HepG2 (cell line): ENCODE measurements around the gene FRMD8. TPM values are rescaled to one million over a fixed set of nuclear protein-coding genes. Genes with fewer than 3 reads are reported as not detected.

ENCODE experiments used
- ARID5B ChIP-seq: IDR thresholded peaks from 2 replicates; pipeline ENCODE4 v1.4.0; 2020; ENCODE audit warnings: mild to moderate bottlenecking, missing genetic modification reagents
- SYNCRIP ChIP-seq: fragments of 200-400 bp; formaldehyde crosslinking; IDR thresholded peaks from 2 replicates; pipeline ENCODE4 v1.6.1; 2018; ENCODE audit warnings: mild to moderate bottlenecking, low read depth, low read length; ENCODE audit not compliant: insufficient read depth
- ZFP91 ChIP-seq: sonication (generic); formaldehyde crosslinking; IDR thresholded peaks from 2 replicates; pipeline ENCODE4 v1.9.0; 2022; ENCODE audit warnings: missing genetic modification reagents, mild to moderate bottlenecking, borderline replicate concordance
- ZMAT3 ChIP-seq: sonication (generic); formaldehyde crosslinking; conservative IDR thresholded peaks from 2 replicates; pipeline ENCODE4 v1.7.0; 2021; ENCODE audit warnings: missing genetic modification reagents
- ZNF652 ChIP-seq: IDR thresholded peaks from 2 replicates; pipeline ENCODE4 v1.6.1; 2016; ENCODE audit warnings: low read depth, borderline replicate concordance
- ZNF670 ChIP-seq: sonication (generic); formaldehyde crosslinking; IDR thresholded peaks from 2 replicates; pipeline ENCODE4 v1.8.0; 2022; ENCODE audit warnings: mild to moderate bottlenecking, missing genetic modification reagents, borderline replicate concordance
- ZNF850 ChIP-seq: sonication (generic); formaldehyde crosslinking; conservative IDR thresholded peaks from 2 replicates; pipeline ENCODE4 v1.9.0; 2021; ENCODE audit warnings: mild to moderate bottlenecking, missing genetic modification reagents
- polyA plus RNA-seq, 8 experiments: library from polyadenylated mRNA; depleted of rRNA in 3 of 8; stranded (reverse) in 7 of 8; unstranded in 1 of 8; fragments of >200 nt; fragmentation: Illumina TruSeq in 4 of 8; extraction: Trizol in 4 of 8; gene quantifications; 2 replicates each; pipeline versions ENCODE4 v1.2.1 to v1.2.3, GENCODE V29; 2011 to 2016; ENCODE audit warnings: low read depth in 4 of 8, missing spikeins in 1 of 8, mixed read lengths in 1 of 8; ENCODE audit not compliant: insufficient read depth in 1 of 8
- total RNA-seq, 5 experiments: library from RNA; depleted of rRNA; stranded (reverse); fragments of >200 nt; fragmentation: Illumina TruSeq; extraction: Trizol; gene quantifications; 2 replicates each; pipeline ENCODE4 v1.2.3, GENCODE V29; 2016; ENCODE audit warnings: low read depth in 1 of 5

The FRMD8 gene
- total and polyA plus RNA-seq, 2 of the 13 experiments (the other 11 are each of a cell fraction or from before 2014, with no cell fraction given): 5.8 to 20.6 TPM

- no peak for TF ChIP-seq ARID5B (CRISPR knock-in tag)
- TF ChIP-seq SYNCRIP: no peak
- no peak for TF ChIP-seq ZFP91 (CRISPR knock-in tag)
- no peak for TF ChIP-seq ZNF850
- 0 out of 2 replicates have a peak, but pooled peaks have one; percentile 42 for TF ChIP-seq ZMAT3 (CRISPR knock-in tag)
- no peak for TF ChIP-seq ZNF670
- TF ChIP-seq ZNF652 (CRISPR knock-in tag): peak; percentile 32; the same call in 1 of the 2 replicates
These were observed 28.5 kb downstream of the FRMD8 start (continued) for GRCh38 chr11:65414776-65415498.
